IgD-negative memory B cell (primary cell): ENCODE data around the gene DUSP2. TPM values are rescaled to one million over a fixed set of nuclear protein-coding genes. Genes with fewer than 3 reads are reported as not detected.

Experiments
- polyA plus RNA-seq: library from polyadenylated mRNA; unstranded; fragments of 300-500 nt; fragmentation: Illumina TruSeq; gene quantifications from one replicate; pipeline ENCODE4 v1.2.3, GENCODE V29; 2021

DUSP2 gene
- polyA plus RNA-seq, 1 donor from 2014 or later: 55.6 TPM

Other genes with a start within 250 kb of the DUSP2 start
- gene ANKRD36C, start 153.6 kb downstream of the DUSP2 start, polyA plus RNA-seq: 15.6 TPM
- 8.6 TPM for gene GPAT2, start 110.5 kb downstream of the DUSP2 start, polyA plus RNA-seq
- gene ADRA2B, start 28.9 kb downstream of the DUSP2 start, polyA plus RNA-seq: not detected
- gene ASTL, start 6.9 kb downstream of the DUSP2 start, polyA plus RNA-seq: not detected
- 193 TPM for gene STARD7, start 63.4 kb upstream of the DUSP2 start, polyA plus RNA-seq
- gene TMEM127, start 120.6 kb upstream of the DUSP2 start, polyA plus RNA-seq: 41.7 TPM
- 83.5 TPM for gene CIAO1, start 120.8 kb upstream of the DUSP2 start, polyA plus RNA-seq
- gene SNRNP200, start 160.1 kb upstream of the DUSP2 start, polyA plus RNA-seq: 79.3 TPM
- 4.4 TPM for gene ITPRIPL1, start 179.9 kb upstream of the DUSP2 start, polyA plus RNA-seq
- 1.5 TPM for gene NCAPH, start 190.3 kb upstream of the DUSP2 start, polyA plus RNA-seq